Body of pancreas (tissue), 4 donors: ENCODE results near the gene GPR151. TPM values are rescaled to one million over a fixed set of nuclear protein-coding genes. Genes with fewer than 3 reads are reported as not detected.

ENCODE experiments used
- ATAC-seq: fragments of 150-250 bp; one replicate; pipeline ENCODE4 v1.9.1; 2016
- DNase-seq, 4 donors: peaks; one replicate each; pipeline ENCODE4 v3.0.0-alpha.2; 2019
- H3K27ac ChIP-seq, 4 donors: fragments of 200-600 bp; sonication (generic); 1 replicate in 3 of 4; 2 replicates in 1 of 4; pipeline versions ENCODE4 v1.5.1 to v1.6.1; 2016 to 2019; ENCODE audit warnings: mild to moderate bottlenecking in 1 of 4, mixed read lengths in 1 of 4, moderate library complexity in 1 of 4
- H3K27me3 ChIP-seq, 2 donors: fragments of 200-600 bp; sonication (generic); one replicate each; pipeline ENCODE4 v1.6.0; 2016; ENCODE audit warnings: mild to moderate bottlenecking in 1 of 2
- H3K36me3 ChIP-seq, 2 donors: fragments of 200-600 bp; sonication (generic); replicated peaks in 1 of 2; 2 replicates each; pipeline ENCODE4 v1.5.1; 2016; ENCODE audit warnings: low read depth in 2 of 2; ENCODE audit not compliant: insufficient read depth in 1 of 2
- H3K4me1 ChIP-seq: fragments of 200-600 bp; sonication (generic); one replicate; pipeline ENCODE4 v1.6.0; 2016
- H3K4me3 ChIP-seq, 2 donors: fragments of 200-600 bp; sonication (generic); 1 replicate in 1 of 2; 2 replicates in 1 of 2; pipeline ENCODE4 v1.5.1; 2016 to 2019
- H3K9me3 ChIP-seq, 3 donors: fragments of 200-600 bp; sonication (generic); 1 replicate in 2 of 3; 2 replicates in 1 of 3; pipeline ENCODE4 v1.5.1; 2016
- POLR2A ChIP-seq, 3 donors: fragments of 450-650 bp; IDR thresholded peaks; one replicate each; pipeline ENCODE4 v1.6.1; 2016; ENCODE audit warnings: antibody characterized with exemption in 3 of 3, mild to moderate bottlenecking in 2 of 3
- WGBS, 2 donors: methylation state at CpG; one replicate each; pipeline ENCODE4 v1.1.5; 2017; 5-methylcytosine and 5-hydroxymethylcytosine counted together
- intact Hi-C: fragments of 100-400 bp; cut with DNase I; formaldehyde crosslinking; loops from one replicate; pipeline ENCODE4 v1.15.1; 2023
- total RNA-seq, 2 donors: library from RNA; depleted of rRNA; stranded (reverse); fragments of >200 nt; gene quantifications; one replicate each; pipeline ENCODE4 v1.1.0, GENCODE V29; 2016
- TF ChIP-seq, protein P1 (sequence below), 7 experiments: fragments of 450-650 bp in 4 of 7; fragments of 200-600 bp in 3 of 7; sonication (generic) in 3 of 7; IDR thresholded peaks; one replicate each; pipeline ENCODE4 v1.5.1; 2016 to 2019; ENCODE audit warnings: antibody characterized with exemption in 7 of 7

The GPR151 gene
- total RNA-seq, 2 donors from 2014 or later = not detected

DNA sequence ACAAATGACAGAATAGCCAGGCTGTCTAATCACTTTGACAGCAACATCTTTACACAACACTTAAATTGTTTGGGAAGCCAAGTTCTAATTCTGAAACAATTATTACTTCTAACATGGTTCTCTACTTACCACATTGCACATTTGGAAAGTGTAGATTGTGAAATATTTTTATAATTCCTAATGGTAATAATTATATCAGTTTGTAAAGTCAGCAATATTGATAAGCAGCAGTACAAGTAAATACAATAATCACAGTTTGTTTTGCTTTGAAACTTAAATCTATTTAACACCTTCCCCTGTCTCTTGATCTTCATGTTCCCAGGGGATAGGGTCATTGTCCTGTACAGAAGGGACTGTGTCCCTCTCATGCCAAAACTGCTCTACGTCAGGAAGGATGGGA lies 1.4 kb downstream of the GPR151 start:
- H3K4me1 ChIP-seq = no peaks in the 10 kb centered on the region
- DNase-seq (no peak), ATAC-seq (no peak)
- no peaks in the 10 kb centered on the region for H3K9me3 ChIP-seq
- H3K27ac ChIP-seq = no peak overlapping the region
- no peak overlapping the region for H3K4me3 ChIP-seq
- intact Hi-C loops = no loop called here
- H3K27me3 ChIP-seq = no peaks in the 10 kb centered on the region
- WGBS, 2 donors = 77 to 94% methylated on average over 1 of the region's 1 CpG
- peaks cover 6 to 15% of the 10 kb centered on the region in 2 donors for H3K36me3 ChIP-seq
- TF ChIP-seq, protein P1, sequence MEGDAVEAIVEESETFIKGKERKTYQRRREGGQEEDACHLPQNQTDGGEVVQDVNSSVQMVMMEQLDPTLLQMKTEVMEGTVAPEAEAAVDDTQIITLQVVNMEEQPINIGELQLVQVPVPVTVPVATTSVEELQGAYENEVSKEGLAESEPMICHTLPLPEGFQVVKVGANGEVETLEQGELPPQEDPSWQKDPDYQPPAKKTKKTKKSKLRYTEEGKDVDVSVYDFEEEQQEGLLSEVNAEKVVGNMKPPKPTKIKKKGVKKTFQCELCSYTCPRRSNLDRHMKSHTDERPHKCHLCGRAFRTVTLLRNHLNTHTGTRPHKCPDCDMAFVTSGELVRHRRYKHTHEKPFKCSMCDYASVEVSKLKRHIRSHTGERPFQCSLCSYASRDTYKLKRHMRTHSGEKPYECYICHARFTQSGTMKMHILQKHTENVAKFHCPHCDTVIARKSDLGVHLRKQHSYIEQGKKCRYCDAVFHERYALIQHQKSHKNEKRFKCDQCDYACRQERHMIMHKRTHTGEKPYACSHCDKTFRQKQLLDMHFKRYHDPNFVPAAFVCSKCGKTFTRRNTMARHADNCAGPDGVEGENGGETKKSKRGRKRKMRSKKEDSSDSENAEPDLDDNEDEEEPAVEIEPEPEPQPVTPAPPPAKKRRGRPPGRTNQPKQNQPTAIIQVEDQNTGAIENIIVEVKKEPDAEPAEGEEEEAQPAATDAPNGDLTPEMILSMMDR (IDR thresholded peaks at IDR 0.05) = no peak

DNA sequence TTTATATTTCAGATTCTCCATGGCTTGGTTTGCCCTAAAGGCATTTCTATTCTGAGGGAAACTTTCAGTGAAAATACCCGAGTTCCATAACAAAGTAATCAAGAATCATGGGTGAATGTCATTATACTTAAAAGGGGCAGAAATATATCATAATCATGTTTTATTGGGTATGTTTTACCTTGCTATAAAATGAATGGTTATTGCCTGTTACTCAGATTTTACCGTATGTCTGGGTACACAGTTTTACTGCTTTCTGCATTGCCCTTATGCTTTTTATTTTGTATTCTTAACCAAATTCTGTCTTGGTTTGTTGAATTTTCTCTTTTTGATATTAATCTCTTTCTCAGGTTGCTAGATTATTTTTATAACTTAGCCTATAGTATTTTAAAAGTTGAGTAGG lies 2.5 kb downstream of the GPR151 start:
- intact Hi-C loops = no loop called here
- Histone ChIP-seq H3K27ac (no peak overlapping the region), H3K27me3 (no peaks in the 10 kb centered on the region), H3K9me3 (no peaks in the 10 kb centered on the region), H3K4me1 (no peaks in the 10 kb centered on the region), H3K36me3 (peaks cover 6 to 17% of the 10 kb centered on the region in 2 donors), H3K4me3 (no peak overlapping the region)
- TF ChIP-seq, protein P1 (IDR thresholded peaks at IDR 0.05) = no peak
- no peak for TF ChIP-seq POLR2A (IDR thresholded peaks at IDR 0.05)
- DNase-seq (no peak), ATAC-seq (no peak)
- WGBS, 2 donors = 93 to 97% methylated on average over 2 of the region's 2 CpGs

DNA sequence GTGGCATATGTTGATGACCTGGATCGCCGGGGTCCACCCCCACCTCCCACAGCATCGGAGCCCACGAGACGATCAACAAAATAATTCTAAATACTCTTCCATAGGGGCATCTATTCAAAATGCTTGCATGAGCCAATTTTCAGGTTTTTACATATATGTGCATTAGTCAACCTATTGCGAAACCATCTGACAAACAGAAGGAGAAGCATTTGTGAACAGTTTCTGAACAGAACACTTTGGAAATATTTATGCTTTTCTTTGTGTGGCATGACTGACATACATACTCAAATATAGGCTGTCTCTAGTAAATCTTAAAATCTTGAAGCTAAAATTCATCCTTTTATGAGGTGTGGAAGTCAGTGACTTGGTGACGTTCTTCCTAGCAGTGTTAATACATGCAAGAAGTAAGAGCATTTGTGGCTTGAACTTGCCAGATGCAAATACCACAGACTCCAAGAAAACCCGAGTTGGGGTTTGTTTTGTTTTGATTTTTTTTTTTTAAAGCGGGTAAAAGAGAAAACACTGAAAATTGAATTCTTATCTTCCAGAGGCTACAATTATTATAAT lies 5.3 kb downstream of the GPR151 start:
- intact Hi-C loops = no loop called here
- ATAC-seq (no peak), DNase-seq (no peak)

GRCh38 chr5:146507428-146507827 lies 8.6 kb downstream of the GPR151 start:
- Histone ChIP-seq H3K27ac (no peak overlapping the region), H3K36me3 (peaks cover 6 to 33% of the 10 kb centered on the region in 2 donors), H3K9me3 (no peaks in the 10 kb centered on the region), H3K4me3 (no peak overlapping the region), H3K27me3 (no peaks in the 10 kb centered on the region), H3K4me1 (no peaks in the 10 kb centered on the region)
- no peak for DNase-seq
- WGBS, 2 donors = 87 to 88% methylated on average over 5 of the region's 5 CpGs
- TF ChIP-seq, protein P1 (IDR thresholded peaks at IDR 0.05) = no peak
- no peak for TF ChIP-seq POLR2A (IDR thresholded peaks at IDR 0.05)
- ATAC-seq = no peak
- intact Hi-C loops = no loop called here

More for the DNA sequence above, 5.3 kb downstream of the GPR151 start:
- H3K4me1 ChIP-seq = no peaks in the 10 kb centered on the region
- WGBS, 2 donors = 86 to 92% methylated on average over 9 of the region's 9 CpGs
- TF ChIP-seq, protein P1 (IDR thresholded peaks at IDR 0.05) = no peak
- TF ChIP-seq POLR2A (IDR thresholded peaks at IDR 0.05) = no peak
- H3K36me3 ChIP-seq = peaks cover 6 to 28% of the 10 kb centered on the region in 2 donors
- H3K27me3 ChIP-seq = no peaks in the 10 kb centered on the region
- no peak overlapping the region for H3K27ac ChIP-seq
- no peaks in the 10 kb centered on the region for H3K9me3 ChIP-seq
- H3K4me3 ChIP-seq = no peak overlapping the region

- Histone ChIP-seq H3K36me3 (peaks cover 0 to 2% of the 10 kb centered on the region in 2 donors), H3K27me3 (no peaks in the 10 kb centered on the region), H3K9me3 (no peaks in the 10 kb centered on the region), H3K4me1 (no peaks in the 10 kb centered on the region), H3K4me3 (no peak overlapping the region), H3K27ac (no peak overlapping the region)
- TF ChIP-seq, protein P1 (IDR thresholded peaks at IDR 0.05) = no peak
- TF ChIP-seq POLR2A (IDR thresholded peaks at IDR 0.05) = no peak
- intact Hi-C loops = no loop called here
- ATAC-seq (no peak), DNase-seq (no peak)
- WGBS, 2 donors = 93% methylated on average over 4 of the region's 4 CpGs
Observed at GRCh38 chr5:146499680-146500079, 16.3 kb downstream of the GPR151 start.
